ENCODE measurements around the gene UVRAG. TPM values are rescaled to one million over a fixed set of nuclear protein-coding genes. Genes with fewer than 3 reads are reported as not detected.

UVRAG gene
- total and polyA plus RNA-seq, 2 of the 13 experiments (the other 11 are each of a cell fraction or from before 2014, with no cell fraction given): 9.7 to 17.3 TPM

GRCh38 chr11:75784085-75784478, 30.9 kb upstream of the UVRAG start (continued):
- TF ChIP-seq, protein P1, sequence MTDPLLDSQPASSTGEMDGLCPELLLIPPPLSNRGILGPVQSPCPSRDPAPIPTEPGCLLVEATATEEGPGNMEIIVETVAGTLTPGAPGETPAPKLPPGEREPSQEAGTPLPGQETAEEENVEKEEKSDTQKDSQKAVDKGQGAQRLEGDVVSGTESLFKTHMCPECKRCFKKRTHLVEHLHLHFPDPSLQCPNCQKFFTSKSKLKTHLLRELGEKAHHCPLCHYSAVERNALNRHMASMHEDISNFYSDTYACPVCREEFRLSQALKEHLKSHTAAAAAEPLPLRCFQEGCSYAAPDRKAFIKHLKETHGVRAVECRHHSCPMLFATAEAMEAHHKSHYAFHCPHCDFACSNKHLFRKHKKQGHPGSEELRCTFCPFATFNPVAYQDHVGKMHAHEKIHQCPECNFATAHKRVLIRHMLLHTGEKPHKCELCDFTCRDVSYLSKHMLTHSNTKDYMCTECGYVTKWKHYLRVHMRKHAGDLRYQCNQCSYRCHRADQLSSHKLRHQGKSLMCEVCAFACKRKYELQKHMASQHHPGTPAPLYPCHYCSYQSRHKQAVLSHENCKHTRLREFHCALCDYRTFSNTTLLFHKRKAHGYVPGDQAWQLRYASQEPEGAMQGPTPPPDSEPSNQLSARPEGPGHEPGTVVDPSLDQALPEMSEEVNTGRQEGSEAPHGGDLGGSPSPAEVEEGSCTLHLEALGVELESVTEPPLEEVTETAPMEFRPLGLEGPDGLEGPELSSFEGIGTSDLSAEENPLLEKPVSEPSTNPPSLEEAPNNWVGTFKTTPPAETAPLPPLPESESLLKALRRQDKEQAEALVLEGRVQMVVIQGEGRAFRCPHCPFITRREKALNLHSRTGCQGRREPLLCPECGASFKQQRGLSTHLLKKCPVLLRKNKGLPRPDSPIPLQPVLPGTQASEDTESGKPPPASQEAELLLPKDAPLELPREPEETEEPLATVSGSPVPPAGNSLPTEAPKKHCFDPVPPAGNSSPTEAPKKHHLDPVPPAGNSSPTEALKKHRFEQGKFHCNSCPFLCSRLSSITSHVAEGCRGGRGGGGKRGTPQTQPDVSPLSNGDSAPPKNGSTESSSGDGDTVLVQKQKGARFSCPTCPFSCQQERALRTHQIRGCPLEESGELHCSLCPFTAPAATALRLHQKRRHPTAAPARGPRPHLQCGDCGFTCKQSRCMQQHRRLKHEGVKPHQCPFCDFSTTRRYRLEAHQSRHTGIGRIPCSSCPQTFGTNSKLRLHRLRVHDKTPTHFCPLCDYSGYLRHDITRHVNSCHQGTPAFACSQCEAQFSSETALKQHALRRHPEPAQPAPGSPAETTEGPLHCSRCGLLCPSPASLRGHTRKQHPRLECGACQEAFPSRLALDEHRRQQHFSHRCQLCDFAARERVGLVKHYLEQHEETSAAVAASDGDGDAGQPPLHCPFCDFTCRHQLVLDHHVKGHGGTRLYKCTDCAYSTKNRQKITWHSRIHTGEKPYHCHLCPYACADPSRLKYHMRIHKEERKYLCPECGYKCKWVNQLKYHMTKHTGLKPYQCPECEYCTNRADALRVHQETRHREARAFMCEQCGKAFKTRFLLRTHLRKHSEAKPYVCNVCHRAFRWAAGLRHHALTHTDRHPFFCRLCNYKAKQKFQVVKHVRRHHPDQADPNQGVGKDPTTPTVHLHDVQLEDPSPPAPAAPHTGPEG (CRISPR knock-in tag; IDR thresholded peaks at IDR 0.05): no peak
- TF ChIP-seq CCAR2 (optimal IDR thresholded peaks at IDR 0.05; ENCODE audit: low read depth, low read length) (no peak), NCOA1 (CRISPR knock-in tag; IDR thresholded peaks at IDR 0.05) (peak; percentile 50; the same call in 1 of the 2 replicates), ZNF232 (CRISPR knock-in tag; IDR thresholded peaks at IDR 0.05; ENCODE audit: borderline replicate concordance) (no peak), IRF9 (CRISPR knock-in tag; IDR thresholded peaks at IDR 0.05; ENCODE audit: borderline replicate concordance) (no peak), SOX5 (CRISPR knock-in tag; IDR thresholded peaks at IDR 0.05; ENCODE audit: borderline replicate concordance) (peak; percentile 74; the same call in 1 of the 2 replicates), HOXA3 (CRISPR knock-in tag; IDR thresholded peaks at IDR 0.05) (0 out of 2 replicates have a peak, but pooled peaks have one; percentile 11), NFIC (IDR thresholded peaks at IDR 0.05; ENCODE audit: low read length) (peak; percentile 75; the same call in 1 of the 2 replicates), BCL6 (CRISPR knock-in tag; IDR thresholded peaks at IDR 0.05) (peak; percentile 77), ZNF34 (CRISPR knock-in tag; IDR thresholded peaks at IDR 0.05; ENCODE audit: borderline replicate concordance) (no peak), ZNF160 (CRISPR knock-in tag; IDR thresholded peaks at IDR 0.05) (no peak)
- TF ChIP-seq, protein P2, sequence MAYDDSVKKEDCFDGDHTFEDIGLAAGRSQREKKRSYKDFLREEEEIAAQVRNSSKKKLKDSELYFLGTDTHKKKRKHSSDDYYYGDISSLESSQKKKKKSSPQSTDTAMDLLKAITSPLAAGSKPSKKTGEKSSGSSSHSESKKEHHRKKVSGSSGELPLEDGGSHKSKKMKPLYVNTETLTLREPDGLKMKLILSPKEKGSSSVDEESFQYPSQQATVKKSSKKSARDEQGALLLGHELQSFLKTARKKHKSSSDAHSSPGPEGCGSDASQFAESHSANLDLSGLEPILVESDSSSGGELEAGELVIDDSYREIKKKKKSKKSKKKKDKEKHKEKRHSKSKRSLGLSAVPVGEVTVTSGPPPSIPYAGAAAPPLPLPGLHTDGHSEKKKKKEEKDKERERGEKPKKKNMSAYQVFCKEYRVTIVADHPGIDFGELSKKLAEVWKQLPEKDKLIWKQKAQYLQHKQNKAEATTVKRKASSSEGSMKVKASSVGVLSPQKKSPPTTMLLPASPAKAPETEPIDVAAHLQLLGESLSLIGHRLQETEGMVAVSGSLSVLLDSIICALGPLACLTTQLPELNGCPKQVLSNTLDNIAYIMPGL (CRISPR knock-in tag; IDR thresholded peaks at IDR 0.05; ENCODE audit: borderline replicate concordance in 1 of 2, low read depth in 1 of 2): peak in 1 of 2 experiments; percentile 12; a peak in 1 of 4 replicates
- TF ChIP-seq, protein P3, sequence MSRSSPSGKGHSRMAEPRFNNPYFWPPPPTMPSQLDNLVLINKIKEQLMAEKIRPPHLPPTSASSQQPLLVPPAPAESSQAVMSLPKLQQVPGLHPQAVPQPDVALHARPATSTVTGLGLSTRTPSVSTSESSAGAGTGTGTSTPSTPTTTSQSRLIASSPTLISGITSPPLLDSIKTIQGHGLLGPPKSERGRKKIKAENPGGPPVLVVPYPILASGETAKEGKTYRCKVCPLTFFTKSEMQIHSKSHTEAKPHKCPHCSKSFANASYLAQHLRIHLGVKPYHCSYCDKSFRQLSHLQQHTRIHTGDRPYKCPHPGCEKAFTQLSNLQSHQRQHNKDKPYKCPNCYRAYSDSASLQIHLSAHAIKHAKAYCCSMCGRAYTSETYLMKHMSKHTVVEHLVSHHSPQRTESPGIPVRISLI (CRISPR knock-in tag; IDR thresholded peaks at IDR 0.05; ENCODE audit: borderline replicate concordance): peak; percentile 99
- TF ChIP-seq, protein P4, sequence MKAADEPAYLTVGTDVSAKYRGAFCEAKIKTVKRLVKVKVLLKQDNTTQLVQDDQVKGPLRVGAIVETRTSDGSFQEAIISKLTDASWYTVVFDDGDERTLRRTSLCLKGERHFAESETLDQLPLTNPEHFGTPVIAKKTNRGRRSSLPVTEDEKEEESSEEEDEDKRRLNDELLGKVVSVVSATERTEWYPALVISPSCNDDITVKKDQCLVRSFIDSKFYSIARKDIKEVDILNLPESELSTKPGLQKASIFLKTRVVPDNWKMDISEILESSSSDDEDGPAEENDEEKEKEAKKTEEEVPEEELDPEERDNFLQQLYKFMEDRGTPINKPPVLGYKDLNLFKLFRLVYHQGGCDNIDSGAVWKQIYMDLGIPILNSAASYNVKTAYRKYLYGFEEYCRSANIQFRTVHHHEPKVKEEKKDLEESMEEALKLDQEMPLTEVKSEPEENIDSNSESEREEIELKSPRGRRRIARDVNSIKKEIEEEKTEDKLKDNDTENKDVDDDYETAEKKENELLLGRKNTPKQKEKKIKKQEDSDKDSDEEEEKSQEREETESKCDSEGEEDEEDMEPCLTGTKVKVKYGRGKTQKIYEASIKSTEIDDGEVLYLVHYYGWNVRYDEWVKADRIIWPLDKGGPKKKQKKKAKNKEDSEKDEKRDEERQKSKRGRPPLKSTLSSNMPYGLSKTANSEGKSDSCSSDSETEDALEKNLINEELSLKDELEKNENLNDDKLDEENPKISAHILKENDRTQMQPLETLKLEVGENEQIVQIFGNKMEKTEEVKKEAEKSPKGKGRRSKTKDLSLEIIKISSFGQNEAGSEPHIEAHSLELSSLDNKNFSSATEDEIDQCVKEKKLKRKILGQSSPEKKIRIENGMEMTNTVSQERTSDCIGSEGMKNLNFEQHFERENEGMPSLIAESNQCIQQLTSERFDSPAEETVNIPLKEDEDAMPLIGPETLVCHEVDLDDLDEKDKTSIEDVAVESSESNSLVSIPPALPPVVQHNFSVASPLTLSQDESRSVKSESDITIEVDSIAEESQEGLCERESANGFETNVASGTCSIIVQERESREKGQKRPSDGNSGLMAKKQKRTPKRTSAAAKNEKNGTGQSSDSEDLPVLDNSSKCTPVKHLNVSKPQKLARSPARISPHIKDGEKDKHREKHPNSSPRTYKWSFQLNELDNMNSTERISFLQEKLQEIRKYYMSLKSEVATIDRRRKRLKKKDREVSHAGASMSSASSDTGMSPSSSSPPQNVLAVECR (CRISPR knock-in tag; IDR thresholded peaks at IDR 0.05; ENCODE audit: borderline replicate concordance): peak; percentile 29; the same call in 1 of the 2 replicates

Data from HepG2 (cell line).